ENCODE results near the gene TOX4. TPM values are rescaled to one million over a fixed set of nuclear protein-coding genes. Genes with fewer than 3 reads are reported as not detected.
A peak's percentile ranks its signal among the peaks of the same experiment; 100 is the strongest.

Gene TOX4
- total and polyA plus RNA-seq, 9 of the 15 experiments (the other 6 are each of a cell fraction or from before 2014, with no cell fraction given): 9.9 to 76.5 (median 41.0) TPM

- TF ChIP-seq REST (IDR thresholded peaks at IDR 0.05; ENCODE audit: borderline replicate concordance): peak; percentile 31
- no peak for TF ChIP-seq REST (CRISPR knock-in tag; IDR thresholded peaks at IDR 0.05; ENCODE audit: low read depth)
- peak; percentile 17 for TF ChIP-seq HMGN3 (IDR thresholded peaks at IDR 0.05; ENCODE audit: borderline replicate concordance, extremely low read depth, insufficient read length, low read depth, low read length)
- TF ChIP-seq ZNF444 (CRISPR knock-in tag; IDR thresholded peaks at IDR 0.05): no peak
- TF ChIP-seq AFF4 (CRISPR knock-in tag; IDR thresholded peaks at IDR 0.05): 0 out of 2 replicates have a peak, but pooled peaks have one; percentile 39
- TF ChIP-seq MTF1 (CRISPR knock-in tag; IDR thresholded peaks at IDR 0.05; ENCODE audit: borderline replicate concordance): no peak
Measured at GRCh38 chr14:21455592-21455911, 21.4 kb upstream of the TOX4 start (continued).
